NCI-H748 treated with DMSO at 0.1 percent for 48 hours (cell line): ENCODE data around the gene PELI3.
"Not testable (repeated sequence)": the region's sequence is repeated elsewhere in the genome, so short reads cannot be mapped to it uniquely, and the experiment has no call there.

Source experiments
- DNase-seq: peaks from one replicate; lab custom pipeline; 2025; lab: John Stamatoyannopoulos, UW

The PELI3 gene

GRCh38 chr11:66466225-66467033 is at the start of gene PELI3:
Gene PELI3 (plus strand): TSS chr11:66466905. CDS start chr11:66468129, 1,224 bp downstream.
- peak; percentile 90 for DNase-seq

- DNase-seq, result no peak
Measured at GRCh38 chr11:66417000-66417399, 49.7 kb upstream of the PELI3 start.

GRCh38 chr11:66418168-66418985 is 48.3 kb upstream of the PELI3 start:
- DNase-seq, result peak; percentile 27

- no peak for DNase-seq
Measured at GRCh38 chr11:66418986-66419308, 47.8 kb upstream of the PELI3 start.

GRCh38 chr11:66419825-66420224 is 46.9 kb upstream of the PELI3 start:
- DNase-seq, result peak; percentile 23

GRCh38 chr11:66420671-66421476 is 45.8 kb upstream of the PELI3 start, which contains the start of gene NPAS4:
Gene NPAS4 (plus strand): TSS chr11:66421035. CDS start chr11:66421180, 145 bp downstream.
- peak; percentile 90 for DNase-seq

- DNase-seq, result peak; percentile 52
Measured at GRCh38 chr11:66421492-66422205, 45.1 kb upstream of the PELI3 start.

GRCh38 chr11:66426314-66426713 is 40.4 kb upstream of the PELI3 start:
- DNase-seq, result no peak

GRCh38 chr11:66428933-66429332 is 37.8 kb upstream of the PELI3 start:
- DNase-seq, result no peak

- DNase-seq, result peak; percentile 54
Measured at GRCh38 chr11:66429983-66430602, 36.6 kb upstream of the PELI3 start.

GRCh38 chr11:66431287-66431686 is 35.4 kb upstream of the PELI3 start:
- not testable (repeated sequence) for DNase-seq

- DNase-seq, result not testable (repeated sequence)
Measured at GRCh38 chr11:66431871-66432329, 34.8 kb upstream of the PELI3 start.

- no peak for DNase-seq
Measured at GRCh38 chr11:66432597-66432996, 34.1 kb upstream of the PELI3 start.

- DNase-seq, result no peak
Measured at GRCh38 chr11:66437979-66438503, 28.7 kb upstream of the PELI3 start.

GRCh38 chr11:66438504-66439466 is 27.9 kb upstream of the PELI3 start, which contains the start of gene MRPL11:
Gene MRPL11 (minus strand): TSS chr11:66438848. CDS start chr11:66438754, 94 bp downstream.
- DNase-seq, result peak; percentile 92

- DNase-seq, result not testable (repeated sequence)
Measured at GRCh38 chr11:66440101-66440939, 26.4 kb upstream of the PELI3 start.

- DNase-seq, result not testable (repeated sequence)
Measured at GRCh38 chr11:66440940-66441282, 25.8 kb upstream of the PELI3 start.

GRCh38 chr11:66443602-66444001 is 23.1 kb upstream of the PELI3 start:
- DNase-seq, result no peak

GRCh38 chr11:66447012-66447411 is 19.7 kb upstream of the PELI3 start:
- DNase-seq, result no peak
